SKM-1 (cell line): ENCODE results near the gene BEND3.
"Not testable (repeated sequence)": the region's sequence is repeated elsewhere in the genome, so short reads cannot be mapped to it uniquely, and the experiment has no call there.

ENCODE experiments used
- DNase-seq: peaks from one replicate; lab custom pipeline; 2025; ENCODE audit not compliant: unreplicated experiment; lab: John Stamatoyannopoulos, UW

Gene BEND3

DNA sequence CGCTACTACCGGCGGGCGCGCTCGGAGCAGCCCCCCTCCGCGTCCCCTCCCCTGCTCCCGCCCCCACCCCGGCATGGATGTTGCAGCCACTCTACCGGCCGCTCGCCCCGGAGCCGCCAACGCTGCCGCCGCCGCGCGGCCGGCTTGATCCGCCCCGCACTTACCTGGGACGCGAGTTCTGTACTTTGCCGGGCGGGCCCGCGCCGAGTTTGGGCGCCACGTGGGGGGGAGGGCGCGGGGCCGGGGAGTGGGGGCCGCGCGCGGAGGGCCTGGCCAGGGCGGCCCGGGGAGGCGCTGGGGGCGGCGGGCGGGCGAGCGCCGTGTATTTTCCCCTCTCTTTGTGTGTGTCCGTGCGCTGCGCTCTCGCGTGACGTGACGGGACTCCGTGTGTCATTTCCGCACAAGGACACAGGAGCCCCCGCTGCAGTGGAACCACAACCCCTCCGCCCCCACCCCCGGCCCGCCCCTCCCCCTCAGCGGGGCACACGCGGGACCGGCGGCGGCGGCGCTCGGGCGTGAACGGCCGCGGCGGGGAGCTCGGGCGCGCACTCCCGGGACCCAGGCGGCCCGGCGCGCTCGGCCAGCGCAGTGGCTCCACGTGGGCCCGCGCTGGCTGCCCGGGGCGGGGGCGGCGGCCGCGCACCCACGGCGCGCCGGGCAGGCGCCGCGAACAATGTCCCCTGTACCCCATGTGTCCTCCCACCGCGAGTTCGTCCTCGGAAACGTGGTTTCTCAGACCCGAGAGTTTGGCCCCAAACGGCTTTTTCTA is at the start of gene BEND3:
TSS of gene BEND3 (minus strand) at position 590 of the 769 bp plus-strand sequence. CDS start 16,230 bp downstream, outside the sequence.
- no peak for DNase-seq

DNA sequence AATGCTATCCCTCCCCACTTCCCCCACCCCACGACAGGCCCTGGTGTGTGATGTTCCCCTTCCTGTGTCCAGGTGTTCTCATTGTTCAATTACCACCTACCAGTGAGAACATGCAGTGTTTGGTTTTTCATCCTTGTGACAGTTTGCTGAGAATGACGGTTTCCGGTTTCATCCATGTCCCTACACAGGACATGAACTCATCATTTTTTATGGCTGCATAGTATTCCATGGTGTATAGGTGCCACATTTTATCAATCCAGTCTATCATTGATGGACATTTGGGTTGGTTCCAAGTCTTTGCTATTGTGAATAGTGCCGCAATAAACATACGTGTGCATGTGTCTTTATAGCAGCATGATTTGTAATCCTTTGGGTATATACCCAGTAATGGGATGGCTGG is 49.0 kb upstream of the BEND3 start:
- not testable (repeated sequence) for DNase-seq

GRCh38 chr6:107161521-107161920 is 46.2 kb upstream of the BEND3 start:
- DNase-seq = no peak

GRCh38 chr6:107156617-107157016 is 41.3 kb upstream of the BEND3 start:
- DNase-seq = no peak

GRCh38 chr6:107154801-107155160 is 39.5 kb upstream of the BEND3 start:
- DNase-seq = no peak

DNA sequence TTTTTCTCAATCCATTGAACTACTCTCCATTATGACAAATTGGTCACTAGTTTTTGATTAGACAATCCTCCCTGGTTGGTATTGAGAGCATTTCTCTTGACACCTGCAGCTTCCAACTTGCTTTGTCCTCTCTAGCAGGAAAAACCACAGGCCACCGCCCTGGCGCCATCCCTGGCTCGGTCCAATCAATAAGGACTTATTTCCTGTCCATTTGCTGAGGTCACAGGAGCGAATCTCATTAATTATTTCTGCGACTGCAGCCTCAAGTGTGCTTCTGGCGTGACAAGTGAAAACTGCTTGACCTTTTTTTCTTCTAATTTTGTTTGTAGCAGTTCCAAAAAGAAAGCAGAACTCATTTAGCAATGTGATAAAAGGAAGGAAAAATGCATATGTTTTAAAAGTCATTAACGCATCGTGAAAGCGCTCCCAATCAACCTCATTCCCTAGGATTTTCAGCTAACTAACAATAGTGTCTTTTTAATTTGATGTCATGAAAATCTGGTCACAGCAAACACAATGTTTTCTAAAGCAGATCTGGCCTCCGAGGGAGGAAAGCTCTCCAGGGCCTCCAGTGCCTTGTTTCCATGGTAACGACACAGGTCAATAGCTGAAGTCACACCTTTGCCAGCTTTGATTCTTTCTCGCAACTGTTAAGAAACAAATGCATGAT is 39.0 kb upstream of the BEND3 start:
- no peak for DNase-seq

GRCh38 chr6:107152638-107153430 is 37.5 kb upstream of the BEND3 start:
- no peak for DNase-seq

GRCh38 chr6:107144666-107145065 is 29.4 kb upstream of the BEND3 start:
- DNase-seq = no peak

DNA sequence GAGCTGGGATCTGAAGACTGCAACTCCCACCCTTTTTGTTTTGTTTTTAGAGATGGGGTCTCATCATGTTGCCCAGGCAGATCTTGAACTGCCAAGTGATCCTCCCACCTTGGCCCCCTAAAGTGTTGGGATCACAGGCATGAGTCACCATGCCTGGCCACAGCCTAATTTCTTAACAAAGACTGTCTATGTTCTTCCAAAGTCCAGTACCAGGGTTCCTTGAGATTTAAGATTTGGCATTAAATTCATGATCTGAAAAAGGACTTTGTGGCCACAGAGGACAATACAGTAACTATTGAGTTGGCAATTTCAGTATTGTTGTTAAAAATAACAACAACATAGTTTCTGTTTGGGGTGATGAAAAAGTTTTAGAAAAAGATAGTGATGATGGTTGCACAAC is 28.7 kb upstream of the BEND3 start:
- DNase-seq = no peak

- no peak for DNase-seq
These were observed 25.3 kb upstream of the BEND3 start for GRCh38 chr6:107140581-107140980.

DNA sequence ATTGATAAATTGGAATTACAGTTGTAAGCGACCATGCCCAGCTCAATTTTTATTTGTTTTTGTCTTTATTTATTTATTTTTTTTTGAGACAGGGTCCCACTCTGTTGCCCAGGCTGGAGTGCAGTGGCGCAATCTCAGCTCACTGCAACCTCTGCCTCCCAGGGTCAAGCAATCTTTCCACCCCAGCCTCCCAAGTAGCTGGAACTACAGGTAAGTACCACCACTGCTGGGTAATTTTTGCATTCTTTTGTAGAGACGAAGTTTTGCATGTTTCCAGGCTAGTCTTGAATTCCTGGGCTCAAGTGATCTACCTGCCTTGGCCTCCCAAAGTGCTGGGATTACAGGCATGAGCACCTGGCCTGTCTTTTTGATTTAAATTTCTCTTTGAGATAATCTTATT is 21.0 kb upstream of the BEND3 start:
- not testable (repeated sequence) for DNase-seq

GRCh38 chr6:107135048-107135680 is 19.8 kb upstream of the BEND3 start:
- not testable (repeated sequence) for DNase-seq

- DNase-seq = no peak
These were observed 17.1 kb upstream of the BEND3 start for GRCh38 chr6:107132330-107132954.

- no peak for DNase-seq
These were observed 14.1 kb upstream of the BEND3 start for GRCh38 chr6:107129370-107129925.

GRCh38 chr6:107128577-107128976 is 13.3 kb upstream of the BEND3 start:
- DNase-seq = no peak

DNA sequence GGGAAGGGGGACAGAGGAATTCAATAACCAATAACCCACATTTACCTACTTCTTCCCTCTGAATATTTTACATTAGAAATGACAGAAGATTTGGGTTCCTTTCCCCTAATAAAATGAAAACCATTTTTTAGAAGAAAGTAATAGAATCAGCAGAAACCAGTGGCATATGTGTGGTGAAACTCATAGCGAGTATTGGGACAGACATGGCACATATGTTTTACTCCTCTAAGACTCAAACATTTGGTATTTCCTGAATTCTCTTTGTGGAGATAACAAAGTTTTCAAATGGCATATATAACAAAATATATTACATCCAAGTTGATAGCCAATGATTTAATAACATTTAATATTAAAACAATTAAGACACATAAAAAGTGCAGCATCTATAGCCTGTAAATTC is 12.9 kb upstream of the BEND3 start:
- no peak for DNase-seq

- no peak for DNase-seq
These were observed 10.5 kb upstream of the BEND3 start for GRCh38 chr6:107125771-107126170.

GRCh38 chr6:107124934-107125348 is 9.6 kb upstream of the BEND3 start:
- no peak for DNase-seq

- DNase-seq = no peak
These were observed 8.2 kb upstream of the BEND3 start for GRCh38 chr6:107123501-107123900.

DNA sequence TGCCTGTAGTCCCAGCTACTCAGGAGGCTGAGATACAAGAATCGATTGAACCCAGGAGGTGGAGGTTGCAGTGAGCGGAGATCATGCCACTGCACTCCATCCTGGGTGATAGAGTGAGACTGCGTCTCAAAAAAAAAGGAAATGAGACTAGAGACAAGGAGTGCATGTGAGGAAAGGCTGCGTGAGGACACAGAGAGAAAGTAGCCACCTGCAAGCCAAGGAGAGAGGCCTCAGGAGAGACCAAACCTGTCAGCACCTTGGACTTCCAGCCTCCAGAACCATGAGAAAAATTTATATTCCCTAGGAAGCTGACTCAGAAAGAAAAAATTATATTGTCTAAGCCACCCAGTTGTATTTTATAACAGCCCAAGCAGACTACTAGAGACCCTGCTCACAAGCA is 7.4 kb upstream of the BEND3 start:
- DNase-seq = no peak
